ENCODE data around the gene ZNF350. TPM values are rescaled to one million over a fixed set of nuclear protein-coding genes. Genes with fewer than 3 reads are reported as not detected.
"Not testable (repeated sequence)": the region's sequence is repeated elsewhere in the genome, so short reads cannot be mapped to it uniquely, and the experiment has no call there.

Gene ZNF350
- total RNA-seq, 1 donor from 2014 or later = 13.0 TPM

DNA sequence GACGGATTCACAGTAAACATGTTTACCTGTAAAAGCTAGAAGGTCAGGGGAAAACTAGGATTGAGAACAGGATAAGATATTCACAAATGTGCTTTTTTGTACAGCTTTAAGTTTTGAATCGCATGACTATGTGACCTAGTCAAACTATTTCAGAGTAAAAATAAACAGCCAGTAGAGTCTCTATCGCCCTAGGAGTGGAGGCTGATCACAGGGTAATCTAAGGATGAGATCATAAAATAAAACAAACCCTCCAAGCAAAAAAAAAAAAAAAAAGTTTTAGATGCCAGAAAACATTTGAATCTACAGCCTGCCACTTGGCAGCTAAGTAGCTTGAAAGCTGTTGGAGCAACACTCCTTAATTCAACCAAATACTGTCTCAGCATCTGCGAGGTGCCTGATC lies 26.8 kb downstream of the ZNF350 start:
- H3K9me3 ChIP-seq = peaks cover 53% of the 10 kb centered on the region
- peaks cover 2% of the 10 kb centered on the region for H3K36me3 ChIP-seq
- DNase-seq (no peak), ATAC-seq (no peak)
- TF ChIP-seq, protein P1, sequence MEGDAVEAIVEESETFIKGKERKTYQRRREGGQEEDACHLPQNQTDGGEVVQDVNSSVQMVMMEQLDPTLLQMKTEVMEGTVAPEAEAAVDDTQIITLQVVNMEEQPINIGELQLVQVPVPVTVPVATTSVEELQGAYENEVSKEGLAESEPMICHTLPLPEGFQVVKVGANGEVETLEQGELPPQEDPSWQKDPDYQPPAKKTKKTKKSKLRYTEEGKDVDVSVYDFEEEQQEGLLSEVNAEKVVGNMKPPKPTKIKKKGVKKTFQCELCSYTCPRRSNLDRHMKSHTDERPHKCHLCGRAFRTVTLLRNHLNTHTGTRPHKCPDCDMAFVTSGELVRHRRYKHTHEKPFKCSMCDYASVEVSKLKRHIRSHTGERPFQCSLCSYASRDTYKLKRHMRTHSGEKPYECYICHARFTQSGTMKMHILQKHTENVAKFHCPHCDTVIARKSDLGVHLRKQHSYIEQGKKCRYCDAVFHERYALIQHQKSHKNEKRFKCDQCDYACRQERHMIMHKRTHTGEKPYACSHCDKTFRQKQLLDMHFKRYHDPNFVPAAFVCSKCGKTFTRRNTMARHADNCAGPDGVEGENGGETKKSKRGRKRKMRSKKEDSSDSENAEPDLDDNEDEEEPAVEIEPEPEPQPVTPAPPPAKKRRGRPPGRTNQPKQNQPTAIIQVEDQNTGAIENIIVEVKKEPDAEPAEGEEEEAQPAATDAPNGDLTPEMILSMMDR (IDR thresholded peaks at IDR 0.05) = no peak
- no peak overlapping the region for H3K4me3 ChIP-seq
- no peaks in the 10 kb centered on the region for H3K4me1 ChIP-seq
- H3K27ac ChIP-seq = no peak overlapping the region
- intact Hi-C loops (cut with DNase I) = no loop called here
- no peaks in the 10 kb centered on the region for H3K27me3 ChIP-seq

DNA sequence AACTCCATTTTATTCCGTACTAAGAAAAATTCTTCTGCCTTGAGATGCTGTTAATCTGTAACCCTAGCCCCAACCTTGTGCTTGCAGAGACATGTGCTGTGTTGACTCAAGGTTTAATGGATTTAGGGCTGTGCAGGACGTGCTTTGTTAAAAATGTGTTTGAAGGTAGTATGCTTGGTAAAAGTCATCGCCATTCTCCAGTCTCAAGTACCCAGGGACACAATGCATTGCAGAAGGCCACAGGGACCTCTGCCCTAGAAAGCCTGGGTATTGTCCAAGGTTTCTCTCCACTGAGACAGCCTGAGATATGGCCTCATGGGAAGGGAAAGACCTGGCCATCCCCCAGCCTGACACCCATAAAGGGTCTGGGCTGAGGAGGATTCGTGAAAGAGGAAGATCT lies 28.8 kb downstream of the ZNF350 start:
- peaks cover 39% of the 10 kb centered on the region for H3K9me3 ChIP-seq
- intact Hi-C loops (cut with DNase I); DNase-seq; H3K4me1 ChIP-seq; H3K4me3 ChIP-seq; ATAC-seq; H3K27ac ChIP-seq; H3K27me3 ChIP-seq; H3K36me3 ChIP-seq: not testable (repeated sequence)

DNA sequence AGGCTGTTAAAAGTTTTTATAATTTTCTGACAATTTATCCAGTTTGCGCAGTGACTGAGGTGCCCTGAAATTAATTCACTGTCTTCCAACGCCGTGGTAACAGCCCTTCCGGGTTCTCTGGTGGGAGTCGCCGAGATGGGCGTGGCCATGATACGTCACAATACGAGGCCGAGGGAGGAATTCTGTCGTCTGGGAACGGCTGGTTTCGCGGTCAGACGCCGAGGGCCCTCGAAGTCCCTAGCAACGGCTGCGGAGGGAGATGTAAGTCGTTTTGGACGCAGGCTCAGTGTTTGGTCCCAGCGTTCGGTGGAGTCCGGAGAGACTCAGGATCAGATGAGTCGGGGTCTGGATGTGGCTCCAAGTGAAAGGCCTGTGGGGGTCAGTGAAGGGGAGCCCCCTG lies 37.7 kb downstream of the ZNF350 start:
- Histone ChIP-seq H3K27me3 (no peaks in the 10 kb centered on the region), H3K27ac (no peak overlapping the region), H3K4me1 (no peaks in the 10 kb centered on the region), H3K36me3 (peaks cover 10% of the 10 kb centered on the region), H3K9me3 (peaks cover 63% of the 10 kb centered on the region), H3K4me3 (peak overlapping the region; percentile 25)
- intact Hi-C loops (cut with DNase I) = no loop called here
- ATAC-seq (no peak), DNase-seq (no peak)
- TF ChIP-seq, protein P1 (IDR thresholded peaks at IDR 0.05) = no peak

DNA sequence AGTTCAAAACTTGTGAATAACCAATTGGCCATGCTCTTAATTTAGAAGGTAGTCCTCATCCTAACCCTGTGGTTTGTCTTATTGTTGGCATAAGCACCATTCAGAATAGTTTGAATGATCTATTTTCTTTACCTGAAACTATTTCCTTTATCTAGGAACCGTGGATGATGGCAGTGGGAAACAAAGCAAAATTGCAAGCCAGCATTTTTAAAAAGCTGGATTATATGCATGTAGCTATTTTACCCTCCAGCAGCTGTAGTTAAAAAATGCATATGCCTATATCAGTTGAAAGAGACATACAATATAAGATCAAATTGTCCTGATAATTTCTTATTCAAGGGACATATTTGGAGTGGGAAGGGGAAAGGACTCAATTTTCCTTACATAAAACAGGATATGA lies 40.0 kb downstream of the ZNF350 start:
- no peak for DNase-seq
- no peaks in the 10 kb centered on the region for H3K27me3 ChIP-seq
- H3K27ac ChIP-seq = no peak overlapping the region
- no peaks in the 10 kb centered on the region for H3K4me1 ChIP-seq
- intact Hi-C loops (cut with DNase I) = no loop called here
- TF ChIP-seq, protein P1 (IDR thresholded peaks at IDR 0.05) = no peak
- no peak for ATAC-seq
- H3K4me3 ChIP-seq = no peak overlapping the region
- H3K9me3 ChIP-seq = peaks cover 79% of the 10 kb centered on the region
- H3K36me3 ChIP-seq = peaks cover 34% of the 10 kb centered on the region

DNA sequence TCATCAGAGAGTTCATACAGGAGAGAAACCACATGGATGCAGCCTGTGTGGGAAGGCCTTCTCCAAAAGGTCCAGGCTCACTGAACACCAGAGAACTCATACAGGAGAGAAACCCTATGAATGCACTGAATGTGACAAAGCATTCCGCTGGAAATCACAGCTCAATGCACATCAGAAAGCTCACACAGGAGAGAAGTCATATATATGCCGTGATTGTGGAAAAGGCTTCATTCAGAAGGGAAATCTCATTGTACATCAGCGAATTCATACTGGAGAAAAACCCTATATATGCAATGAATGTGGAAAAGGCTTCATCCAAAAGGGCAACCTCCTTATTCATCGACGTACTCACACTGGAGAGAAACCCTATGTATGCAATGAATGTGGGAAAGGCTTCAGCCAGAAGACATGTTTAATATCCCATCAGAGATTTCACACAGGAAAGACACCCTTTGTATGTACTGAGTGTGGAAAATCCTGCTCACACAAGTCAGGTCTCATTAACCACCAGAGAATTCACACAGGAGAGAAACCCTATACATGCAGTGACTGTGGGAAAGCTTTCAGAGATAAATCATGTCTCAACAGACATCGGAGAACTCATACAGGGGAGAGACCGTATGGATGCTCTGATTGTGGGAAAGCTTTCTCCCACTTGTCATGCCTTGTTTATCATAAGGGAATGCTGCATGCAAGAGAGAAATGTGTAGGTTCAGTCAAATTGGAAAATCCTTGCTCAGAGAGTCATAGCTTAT lies 41.7 kb downstream of the ZNF350 start:
- Histone ChIP-seq H3K27me3 (no peaks in the 10 kb centered on the region), H3K36me3 (peaks cover 50% of the 10 kb centered on the region), H3K27ac (no peak overlapping the region), H3K4me1 (no peaks in the 10 kb centered on the region), H3K9me3 (peaks cover 93% of the 10 kb centered on the region), H3K4me3 (no peak overlapping the region)
- ATAC-seq (no peak), DNase-seq (no peak)
- TF ChIP-seq, protein P1 (IDR thresholded peaks at IDR 0.05) = no peak
- intact Hi-C loops (cut with DNase I) = no loop called here

DNA sequence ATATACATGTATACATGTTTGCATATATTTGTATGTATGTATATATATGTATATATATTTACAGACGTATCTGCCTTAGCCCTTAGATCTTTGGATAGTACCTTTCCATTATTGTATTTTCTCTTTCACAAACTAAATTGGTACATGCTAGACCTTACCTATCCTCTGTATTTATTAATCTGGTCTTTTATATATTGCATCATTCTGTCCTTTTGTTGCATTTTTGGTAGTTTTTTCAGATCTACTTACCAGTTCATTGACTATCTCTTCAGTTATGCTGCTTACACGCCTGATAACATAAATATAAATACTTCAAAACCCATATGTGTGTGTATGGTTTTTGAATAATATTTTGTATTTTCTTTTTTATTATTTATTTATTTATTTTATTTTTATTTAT lies 47.7 kb downstream of the ZNF350 start:
- Histone ChIP-seq H3K36me3 (peaks cover 87% of the 10 kb centered on the region), H3K4me1 (no peaks in the 10 kb centered on the region), H3K9me3 (peaks cover 69% of the 10 kb centered on the region), H3K27me3 (no peaks in the 10 kb centered on the region), H3K4me3 (no peak overlapping the region), H3K27ac (no peak overlapping the region)
- TF ChIP-seq, protein P1 (IDR thresholded peaks at IDR 0.05) = no peak
- intact Hi-C loops (cut with DNase I) = no loop called here
- no peak for DNase-seq
- no peak for ATAC-seq

All from upper lobe of right lung (tissue), 1 donor.